IMR-90 (cell line): Measurements from ENCODE around the gene IL2RA. TPM values are rescaled to one million over a fixed set of nuclear protein-coding genes. Genes with fewer than 3 reads are reported as not detected.

ENCODE experiments used
- ATAC-seq: fragments of 200-7000 bp; cut with Tn5 transposase; 2 replicates; pipeline ENCODE4 v1.9.1; 2020; ENCODE audit warnings: low read depth, mild to moderate bottlenecking, moderate library complexity
- BruUV-seq: library from RNA; stranded (reverse); fragments of 400-500 nt; replicated peaks from 2 replicates; lab custom pipeline; 2021; lab: Mats Ljungman, UMichigan
- CTCF ChIA-PET: fragments of 300-600 bp; formaldehyde crosslinking; extraction: SDS; loops from one replicate; lab custom pipeline; 2021; ENCODE audit warnings: antibody characterized with exemption; lab: Yijun Ruan, JAX
- POLR2A ChIA-PET: fragments of 300-600 bp; sonication (Branson Sonifier 250); formaldehyde crosslinking; loops from one replicate; lab custom pipeline; 2022; ENCODE audit warnings: antibody characterized with exemption; ENCODE audit not compliant: unreplicated experiment; lab: Charles Lee
- DNase-seq: peaks from one replicate; pipeline ENCODE4 v3.0.0; 2013
- H2AFZ ChIP-seq: replicated peaks from 2 replicates; pipeline ENCODE3; 2013; ENCODE audit warnings: low read length, mild to moderate bottlenecking; ENCODE audit not compliant: poor library complexity
- H2AK5ac ChIP-seq: 2 replicates; pipeline ENCODE4 v1.6.1; 2013; ENCODE audit warnings: low read depth, low read length, inconsistent platforms
- H2AK9ac ChIP-seq: replicated peaks from 2 replicates; pipeline ENCODE3; 2013; ENCODE audit warnings: mild to moderate bottlenecking, low read depth, low read length, moderate library complexity; ENCODE audit not compliant: poor library complexity
- H2BK120ac ChIP-seq: 2 replicates; pipeline ENCODE4 v1.6.1; 2013; ENCODE audit warnings: low read depth, low read length, inconsistent platforms
- H2BK15ac ChIP-seq: 3 replicates; pipeline ENCODE4 v1.6.1; 2013; ENCODE audit warnings: low read depth, low read length, inconsistent platforms
- H2BK20ac ChIP-seq: 2 replicates; pipeline ENCODE4 v1.6.1; 2013; ENCODE audit warnings: low read depth, mild to moderate bottlenecking, inconsistent platforms, low read length, moderate library complexity
- H2BK5ac ChIP-seq: 2 replicates; pipeline ENCODE4 v1.6.1; 2013; ENCODE audit warnings: mild to moderate bottlenecking, low read depth, low read length, inconsistent platforms; ENCODE audit not compliant: poor library complexity, severe bottlenecking
- H3K14ac ChIP-seq: replicated peaks from 2 replicates; pipeline ENCODE4 v1.6.1; 2013; ENCODE audit warnings: low read depth, low read length, inconsistent platforms
- H3K18ac ChIP-seq: 2 replicates; pipeline ENCODE4 v1.6.1; 2013; ENCODE audit warnings: low read depth, low read length, control low read depth
- H3K23ac ChIP-seq: 2 replicates; pipeline ENCODE4 v1.6.1; 2013; ENCODE audit warnings: low read depth, low read length, inconsistent platforms
- H3K27ac ChIP-seq: 2 replicates; pipeline ENCODE4 v1.5.1; 2013; ENCODE audit warnings: mild to moderate bottlenecking, control low read depth, low read length; ENCODE audit not compliant: insufficient read depth
- H3K27me3 ChIP-seq: 2 replicates; pipeline ENCODE4 v1.6.1; 2013; ENCODE audit warnings: low read length; ENCODE audit not compliant: control insufficient read depth, insufficient read depth
- H3K36me3 ChIP-seq: 2 replicates; pipeline ENCODE4 v1.6.1; 2013; ENCODE audit warnings: low read length, mixed read lengths; ENCODE audit not compliant: control insufficient read depth, insufficient read depth
- H3K4ac ChIP-seq: 2 replicates; pipeline ENCODE4 v1.6.1; 2013; ENCODE audit warnings: low read depth, low read length, inconsistent platforms
- H3K4me1 ChIP-seq: 2 replicates; pipeline ENCODE4 v1.6.1; 2013; ENCODE audit warnings: low read length, mixed read lengths; ENCODE audit not compliant: control insufficient read depth, insufficient read depth
- H3K4me2 ChIP-seq: 2 replicates; pipeline ENCODE4 v1.6.1; 2013; ENCODE audit warnings: low read depth, mild to moderate bottlenecking, control low read depth, low read length, moderate library complexity
- H3K4me3 ChIP-seq: 2 replicates; pipeline ENCODE4 v1.5.1; 2013; ENCODE audit warnings: low read depth, mild to moderate bottlenecking, control low read depth, low read length, moderate library complexity; ENCODE audit not compliant: insufficient read depth
- H3K56ac ChIP-seq: 2 replicates; pipeline ENCODE4 v1.6.1; 2013; ENCODE audit warnings: low read length, inconsistent platforms; ENCODE audit not compliant: insufficient read depth; ENCODE audit errors: extremely low read depth
- H3K79me1 ChIP-seq, 2 experiments: 2 replicates each; pipeline ENCODE4 v1.6.1; 2013; ENCODE audit warnings: low read length in 2 of 2, inconsistent platforms in 1 of 2, low read depth in 1 of 2
- H3K9ac ChIP-seq: 2 replicates; pipeline ENCODE4 v1.6.1; 2013; ENCODE audit warnings: low read depth, low read length, control low read depth
- H3K9me1 ChIP-seq: 2 replicates; pipeline ENCODE4 v1.6.1; 2013; ENCODE audit warnings: low read length, inconsistent platforms; ENCODE audit not compliant: insufficient read depth
- H3K9me3 ChIP-seq: 2 replicates; pipeline ENCODE4 v1.6.1; 2013; ENCODE audit warnings: low read length; ENCODE audit not compliant: control insufficient read depth, insufficient read depth
- H4K20me1 ChIP-seq: 2 replicates; pipeline ENCODE4 v1.6.1; 2013; ENCODE audit warnings: low read length, inconsistent platforms; ENCODE audit not compliant: insufficient read depth
- H4K5ac ChIP-seq: 2 replicates; pipeline ENCODE4 v1.6.1; 2013; ENCODE audit warnings: mild to moderate bottlenecking, low read depth, low read length, control low read depth
- H4K8ac ChIP-seq, 2 experiments: 2 replicates each; pipeline ENCODE4 v1.6.1; 2013; ENCODE audit warnings: low read depth in 2 of 2, low read length in 2 of 2, control low read depth in 1 of 2, inconsistent platforms in 1 of 2
- H4K91ac ChIP-seq: 2 replicates; pipeline ENCODE4 v1.6.1; 2013; ENCODE audit warnings: low read depth, low read length, inconsistent platforms; ENCODE audit not compliant: insufficient read depth
- CHD1 ChIP-seq: IDR thresholded peaks from 2 replicates; pipeline ENCODE4 v1.6.1; 2012; ENCODE audit warnings: low read depth, low read length, improper control_type of control experiment
- FOS ChIP-seq: fragments of 150-350 bp; IDR thresholded peaks from 2 replicates; pipeline ENCODE4 v1.6.1; 2016; ENCODE audit warnings: low read depth, low read length
- MAZ ChIP-seq: IDR thresholded peaks from 2 replicates; pipeline ENCODE4 v1.6.1; 2012; ENCODE audit warnings: low read depth, mild to moderate bottlenecking, low read length, improper control_type of control experiment, moderate library complexity, borderline replicate concordance
- WGBS, 2 experiments: methylation state at CpG; one replicate each; pipeline versions ENCODE4 v1.1.5 to v1.1.7; 2013; ENCODE audit warnings: missing lambda C conversion rate in 2 of 2; ENCODE audit not compliant: insufficient read length in 1 of 2; ENCODE audit errors: extremely low coverage in 2 of 2; 5-methylcytosine and 5-hydroxymethylcytosine counted together
- dilution Hi-C: fragments of 300-500 bp; cut with HindIII; formaldehyde crosslinking; loops from one replicate; pipeline ENCODE4 v1.14.3; 2018; ENCODE audit warnings: low sequenced_read_pairs; ENCODE audit not compliant: unreplicated experiment
- in situ Hi-C: fragments of 300-500 bp; cut with MboI; formaldehyde crosslinking; loops from 3 replicates; pipeline ENCODE4 v1.14.3; 2019; ENCODE audit warnings: low sequenced_read_pairs, inconsistent platforms, mixed read lengths
- intact Hi-C: fragments of 100-400 bp; cut with micrococcal nuclease; formaldehyde crosslinking; loops from 2 replicates; pipeline ENCODE4 v1.10.0; 2022
- polyA plus RNA-seq, 3 experiments: library from polyadenylated mRNA; depleted of rRNA; stranded (reverse); fragments of >200 nt; gene quantifications; 2 replicates each; pipeline ENCODE4 v1.2.3, GENCODE V29; 2012; ENCODE audit warnings: low replicate concordance in 1 of 3
- total RNA-seq: library from RNA; depleted of rRNA; stranded (reverse); fragments of >200 nt; gene quantifications from 2 replicates; pipeline ENCODE4 v1.2.3, GENCODE V29; 2012

Gene IL2RA
- total and polyA plus RNA-seq, 2 of the 4 experiments (the other 2 are of a cell fraction), result not detected

GRCh38 chr10:6048281-6049030 lies 13.7 kb downstream of the IL2RA start:
- no peak overlapping the region for H4K91ac ChIP-seq
- H3K27ac ChIP-seq, result no peak overlapping the region
- no peak overlapping the region for H3K18ac ChIP-seq
- peaks cover 48% of the 10 kb centered on the region for H3K27me3 ChIP-seq
- H2BK15ac ChIP-seq, result no peak overlapping the region
- H3K56ac ChIP-seq, result no peak overlapping the region
- in situ Hi-C loops, result no loop called here
- no peak overlapping the region for H2BK20ac ChIP-seq
- H3K9ac ChIP-seq, result no peak overlapping the region
- dilution Hi-C loops, result no loop called here
- no peaks in the 10 kb centered on the region for H4K20me1 ChIP-seq
- ATAC-seq (no peak), DNase-seq (no peak)
- H3K4me3 ChIP-seq, result no peak overlapping the region
- no peaks in the 10 kb centered on the region for H3K9me1 ChIP-seq
- H3K4ac ChIP-seq, result no peak overlapping the region
- H2AK5ac ChIP-seq, result no peak overlapping the region
- H2AFZ ChIP-seq, result no peak overlapping the region
- no peak overlapping the region for H3K23ac ChIP-seq
- no peak overlapping the region for H2AK9ac ChIP-seq
- no peak overlapping the region for H4K8ac ChIP-seq
- H2BK120ac ChIP-seq, result no peak overlapping the region
- no peak overlapping the region for H3K4me2 ChIP-seq
- WGBS, 2 experiments, result 92% methylated on average over 3 of the region's 7 CpGs; no CpG with 5 or more reads in 1 of the 2 experiments
- no peaks in the 10 kb centered on the region; the same call in 1 of the 2 replicates for H3K9me3 ChIP-seq
- no peaks in the 10 kb centered on the region for H3K36me3 ChIP-seq
- POLR2A ChIA-PET, result no interaction called here
- BruUV-seq, result no TSS peak
- H3K14ac ChIP-seq, result no peak overlapping the region
- no peak overlapping the region for H4K5ac ChIP-seq
- H3K79me1 ChIP-seq, result no peaks in the 10 kb centered on the region
- H3K4me1 ChIP-seq, result peaks cover 3% of the 10 kb centered on the region; the same call in 1 of the 2 replicates
- CTCF ChIA-PET, result no interaction called here
- TF ChIP-seq CHD1 (no peak), FOS (no peak), MAZ (no peak)
- no peak overlapping the region for H2BK5ac ChIP-seq
- intact Hi-C loops, result no loop called here
